ENCODE measurements around the gene SPNS2.
A peak's percentile ranks its signal among the peaks of the same experiment; 100 is the strongest.
"Not testable (repeated sequence)": the region's sequence is repeated elsewhere in the genome, so short reads cannot be mapped to it uniquely, and the experiment has no call there.

The SPNS2 gene

DNA sequence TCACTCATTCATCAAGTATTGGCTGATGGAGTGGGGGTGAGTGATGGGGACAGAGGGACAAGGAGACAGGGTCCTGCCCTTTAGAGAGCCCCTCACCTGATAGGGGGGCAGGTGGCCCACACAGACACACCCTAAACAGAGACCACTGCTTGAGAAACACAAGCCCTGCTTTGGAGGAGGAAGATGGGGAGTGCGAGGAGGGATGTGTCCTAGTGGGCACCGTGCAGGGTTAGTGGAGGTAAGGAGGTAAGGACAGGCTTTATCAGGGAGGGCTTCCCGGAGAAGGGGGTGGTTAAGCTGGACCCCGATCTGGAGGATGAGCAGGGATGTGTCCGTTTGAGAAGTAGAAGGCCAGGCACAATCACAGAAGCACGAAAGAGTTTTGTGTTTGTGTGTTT is 77.5 kb downstream of the SPNS2 start:
- no peak overlapping the region for H3K18ac ChIP-seq (ENCODE audit: low read length)
- H2BK5ac ChIP-seq (ENCODE audit: low read length): no peak overlapping the region
- H3K79me1 ChIP-seq (ENCODE audit: low read length): no peaks in the 10 kb centered on the region
- H4K8ac ChIP-seq (ENCODE audit: low read depth, low read length): no peak overlapping the region
- no peak overlapping the region for H3K4me3 ChIP-seq (ENCODE audit: low read length)
- no peak overlapping the region for H3K4me2 ChIP-seq (ENCODE audit: low read length)
- H4K5ac ChIP-seq (ENCODE audit: low read length): no peak overlapping the region
- no peak overlapping the region for H3K23ac ChIP-seq (ENCODE audit: low read length)
- H3K27ac ChIP-seq (ENCODE audit: low read depth, low read length): no peak overlapping the region
- H2AK5ac ChIP-seq (ENCODE audit: low read length): no peak overlapping the region
- no peak overlapping the region for H3K9ac ChIP-seq (ENCODE audit: low read length)
- H3K79me2 ChIP-seq (ENCODE audit: control insufficient read depth, insufficient read depth, low read length): no peaks in the 10 kb centered on the region
- H2BK15ac ChIP-seq (replicated peaks; ENCODE audit: low read depth): no peak overlapping the region
- H3K27me3 ChIP-seq (ENCODE audit: insufficient read depth, low read length, poor library complexity): no peaks in the 10 kb centered on the region
- H2BK120ac ChIP-seq (ENCODE audit: low read depth, low read length): no peak overlapping the region
- peak overlapping the region; percentile 8 for H3K56ac ChIP-seq (ENCODE audit: low read length)
- no peak overlapping the region for H3K4ac ChIP-seq (ENCODE audit: low read depth, low read length)
- H3K36me3 ChIP-seq (ENCODE audit: control insufficient read depth, insufficient read depth, low read length): no peaks in the 10 kb centered on the region
- no peaks in the 10 kb centered on the region for H3K4me1 ChIP-seq (ENCODE audit: control insufficient read depth, low read depth, low read length)
- DNase-seq: no peak
- no CpG with 5 or more reads among the region's 6 CpGs for WGBS (ENCODE audit: extremely low coverage, insufficient coverage, low lambda C conversion rate)

DNA sequence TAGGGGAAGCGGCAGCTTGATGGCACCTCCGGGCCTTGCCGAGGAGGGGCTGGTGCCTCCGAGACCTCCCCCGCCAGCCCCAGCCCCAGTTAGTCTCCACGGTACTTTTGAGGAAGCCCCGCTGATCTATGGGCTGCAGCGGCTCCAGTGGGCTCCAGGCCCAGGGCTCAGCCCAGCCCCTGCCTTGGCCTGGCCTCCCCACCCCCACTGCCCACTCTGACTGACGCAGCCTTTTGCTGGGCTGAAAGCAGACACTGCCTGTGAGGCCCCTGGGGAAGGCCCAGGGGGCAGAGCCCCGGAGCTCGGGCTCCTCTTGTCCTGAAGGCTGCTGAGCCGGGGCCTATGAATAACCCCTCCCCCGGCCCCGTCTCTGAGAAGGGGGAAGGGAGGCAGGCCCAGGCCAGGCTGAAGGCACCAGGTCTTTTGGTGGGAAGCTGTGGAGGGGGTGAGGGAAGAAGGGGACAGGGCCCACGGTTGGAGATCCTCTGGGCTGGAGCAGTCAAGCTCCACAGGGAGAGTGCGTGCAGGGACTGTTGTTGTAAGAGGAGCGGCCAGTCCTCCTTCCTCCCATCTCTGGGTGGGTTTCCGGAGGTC is 78.1 kb downstream of the SPNS2 start:
- peak overlapping the region; percentile 24 for H3K9ac ChIP-seq (ENCODE audit: low read length)
- H3K4me1 ChIP-seq (ENCODE audit: control insufficient read depth, low read depth, low read length): no peaks in the 10 kb centered on the region
- peak overlapping the region; percentile 25 for H3K56ac ChIP-seq (ENCODE audit: low read length)
- H3K4ac ChIP-seq (ENCODE audit: low read depth, low read length): peak overlapping the region; percentile 42
- H4K8ac ChIP-seq (ENCODE audit: low read depth, low read length): no peak overlapping the region
- H3K79me2 ChIP-seq (ENCODE audit: control insufficient read depth, insufficient read depth, low read length): no peaks in the 10 kb centered on the region
- no peak overlapping the region for H3K27ac ChIP-seq (ENCODE audit: low read depth, low read length)
- no peak overlapping the region for H3K4me3 ChIP-seq (ENCODE audit: low read length)
- WGBS (ENCODE audit: extremely low coverage, insufficient coverage, low lambda C conversion rate): no CpG with 5 or more reads among the region's 18 CpGs
- H3K23ac ChIP-seq (ENCODE audit: low read length): no peak overlapping the region
- no peaks in the 10 kb centered on the region for H3K27me3 ChIP-seq (ENCODE audit: insufficient read depth, low read length, poor library complexity)
- H2BK5ac ChIP-seq (ENCODE audit: low read length): no peak overlapping the region
- no peak overlapping the region for H2BK15ac ChIP-seq (replicated peaks; ENCODE audit: low read depth)
- no peaks in the 10 kb centered on the region for H3K79me1 ChIP-seq (ENCODE audit: low read length)
- H2AK5ac ChIP-seq (ENCODE audit: low read length): no peak overlapping the region
- no peak overlapping the region for H4K5ac ChIP-seq (ENCODE audit: low read length)
- peak overlapping the region; percentile 4 for H2BK120ac ChIP-seq (ENCODE audit: low read depth, low read length)
- DNase-seq: peak; percentile 75
- no peak overlapping the region for H3K4me2 ChIP-seq (ENCODE audit: low read length)
- no peaks in the 10 kb centered on the region for H3K36me3 ChIP-seq (ENCODE audit: control insufficient read depth, insufficient read depth, low read length)
- peak overlapping the region; percentile 35 for H3K18ac ChIP-seq (ENCODE audit: low read length)

GRCh38 chr17:4577386-4577993 is 78.8 kb downstream of the SPNS2 start:
- Histone ChIP-seq H4K8ac (ENCODE audit: low read depth, low read length) (no peak overlapping the region), H3K27me3 (ENCODE audit: insufficient read depth, low read length, poor library complexity) (no peaks in the 10 kb centered on the region), H3K9ac (ENCODE audit: low read length) (peak overlapping the region; percentile 4), H3K4me2 (ENCODE audit: low read length) (no peak overlapping the region), H3K56ac (ENCODE audit: low read length) (peak overlapping the region; percentile 25), H3K4ac (ENCODE audit: low read depth, low read length) (no peak overlapping the region), H3K79me2 (ENCODE audit: control insufficient read depth, insufficient read depth, low read length) (no peaks in the 10 kb centered on the region), H2BK15ac (replicated peaks; ENCODE audit: low read depth) (no peak overlapping the region), H2BK120ac (ENCODE audit: low read depth, low read length) (no peak overlapping the region), H3K18ac (ENCODE audit: low read length) (no peak overlapping the region), H4K5ac (ENCODE audit: low read length) (no peak overlapping the region), H3K27ac (ENCODE audit: low read depth, low read length) (no peak overlapping the region), H2BK5ac (ENCODE audit: low read length) (no peak overlapping the region), H3K79me1 (ENCODE audit: low read length) (no peaks in the 10 kb centered on the region), H3K36me3 (ENCODE audit: control insufficient read depth, insufficient read depth, low read length) (no peaks in the 10 kb centered on the region), H3K4me1 (ENCODE audit: control insufficient read depth, low read depth, low read length) (no peaks in the 10 kb centered on the region), H2AK5ac (ENCODE audit: low read length) (no peak overlapping the region), H3K4me3 (ENCODE audit: low read length) (no peak overlapping the region), H3K23ac (ENCODE audit: low read length) (no peak overlapping the region)
- no CpG with 5 or more reads among the region's 8 CpGs for WGBS (ENCODE audit: extremely low coverage, insufficient coverage, low lambda C conversion rate)
- no peak for DNase-seq

DNA sequence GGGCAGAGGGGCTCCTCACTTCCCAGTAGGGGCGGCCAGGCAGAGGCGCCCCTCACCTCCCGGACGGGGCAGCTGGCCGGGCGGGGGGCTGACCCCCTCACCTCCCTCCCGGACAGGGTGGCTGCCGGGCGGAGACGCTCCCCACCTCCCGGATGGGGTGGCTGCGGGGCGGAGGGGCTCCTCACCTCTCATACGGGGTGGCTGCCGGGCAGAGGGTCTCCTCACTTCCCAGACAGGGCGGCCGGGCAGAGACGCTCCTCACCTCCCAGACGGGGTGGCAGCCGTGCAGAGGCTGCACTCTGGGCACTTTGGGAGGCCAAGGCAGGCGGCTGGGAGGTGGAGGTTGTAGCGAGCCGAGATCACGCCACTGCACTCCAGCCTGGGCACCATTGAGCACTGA is 79.7 kb downstream of the SPNS2 start:
- not testable (repeated sequence) for H2BK120ac ChIP-seq (ENCODE audit: low read depth, low read length); H3K79me2 ChIP-seq (ENCODE audit: control insufficient read depth, insufficient read depth, low read length); H4K5ac ChIP-seq (ENCODE audit: low read length); H3K36me3 ChIP-seq (ENCODE audit: control insufficient read depth, insufficient read depth, low read length); H3K27ac ChIP-seq (ENCODE audit: low read depth, low read length); H4K8ac ChIP-seq (ENCODE audit: low read depth, low read length); H2AK5ac ChIP-seq (ENCODE audit: low read length); H3K9ac ChIP-seq (ENCODE audit: low read length); H3K23ac ChIP-seq (ENCODE audit: low read length); H3K56ac ChIP-seq (ENCODE audit: low read length); H3K4me3 ChIP-seq (ENCODE audit: low read length); H3K4me1 ChIP-seq (ENCODE audit: control insufficient read depth, low read depth, low read length); H3K4ac ChIP-seq (ENCODE audit: low read depth, low read length); H3K27me3 ChIP-seq (ENCODE audit: insufficient read depth, low read length, poor library complexity); H2BK15ac ChIP-seq (replicated peaks; ENCODE audit: low read depth); H3K18ac ChIP-seq (ENCODE audit: low read length); H3K79me1 ChIP-seq (ENCODE audit: low read length); H3K4me2 ChIP-seq (ENCODE audit: low read length); H2BK5ac ChIP-seq (ENCODE audit: low read length); DNase-seq
- no CpG with 5 or more reads among the region's 24 CpGs for WGBS (ENCODE audit: extremely low coverage, insufficient coverage, low lambda C conversion rate)

- Histone ChIP-seq H3K79me2 (ENCODE audit: control insufficient read depth, insufficient read depth, low read length) (no peaks in the 10 kb centered on the region), H3K79me1 (ENCODE audit: low read length) (no peaks in the 10 kb centered on the region), H3K27me3 (ENCODE audit: insufficient read depth, low read length, poor library complexity) (peaks cover 5% of the 10 kb centered on the region)
Measured at GRCh38 chr17:4579678-4580077, 81.0 kb downstream of the SPNS2 start.

GRCh38 chr17:4580291-4580690 is 81.6 kb downstream of the SPNS2 start:
- Histone ChIP-seq H3K79me1 (ENCODE audit: low read length) (no peaks in the 10 kb centered on the region), H3K18ac (ENCODE audit: low read length) (no peak overlapping the region), H3K4me3 (ENCODE audit: low read length) (no peak overlapping the region), H2AK5ac (ENCODE audit: low read length) (no peak overlapping the region), H3K4me1 (ENCODE audit: control insufficient read depth, low read depth, low read length) (no peaks in the 10 kb centered on the region), H3K4me2 (ENCODE audit: low read length) (no peak overlapping the region), H3K79me2 (ENCODE audit: control insufficient read depth, insufficient read depth, low read length) (no peaks in the 10 kb centered on the region), H3K23ac (ENCODE audit: low read length) (no peak overlapping the region), H4K8ac (ENCODE audit: low read depth, low read length) (no peak overlapping the region), H3K27ac (ENCODE audit: low read depth, low read length) (no peak overlapping the region), H3K9ac (ENCODE audit: low read length) (no peak overlapping the region), H3K4ac (ENCODE audit: low read depth, low read length) (no peak overlapping the region), H2BK15ac (replicated peaks; ENCODE audit: low read depth) (no peak overlapping the region), H3K36me3 (ENCODE audit: control insufficient read depth, insufficient read depth, low read length) (no peaks in the 10 kb centered on the region), H4K5ac (ENCODE audit: low read length) (no peak overlapping the region), H2BK5ac (ENCODE audit: low read length) (no peak overlapping the region), H3K56ac (ENCODE audit: low read length) (no peak overlapping the region), H2BK120ac (ENCODE audit: low read depth, low read length) (no peak overlapping the region), H3K27me3 (ENCODE audit: insufficient read depth, low read length, poor library complexity) (peaks cover 10% of the 10 kb centered on the region)
- WGBS (ENCODE audit: extremely low coverage, insufficient coverage, low lambda C conversion rate): no CpG with 5 or more reads among the region's 7 CpGs
- DNase-seq: no peak

More at GRCh38 chr17:4579678-4580077, 81.0 kb downstream of the SPNS2 start:
- Histone ChIP-seq H3K23ac (ENCODE audit: low read length) (no peak overlapping the region), H3K9ac (ENCODE audit: low read length) (no peak overlapping the region), H3K4me1 (ENCODE audit: control insufficient read depth, low read depth, low read length) (no peaks in the 10 kb centered on the region), H2AK5ac (ENCODE audit: low read length) (no peak overlapping the region), H3K36me3 (ENCODE audit: control insufficient read depth, insufficient read depth, low read length) (no peaks in the 10 kb centered on the region), H2BK5ac (ENCODE audit: low read length) (no peak overlapping the region), H4K5ac (ENCODE audit: low read length) (no peak overlapping the region), H3K4me3 (ENCODE audit: low read length) (no peak overlapping the region), H3K4ac (ENCODE audit: low read depth, low read length) (no peak overlapping the region), H2BK15ac (replicated peaks; ENCODE audit: low read depth) (no peak overlapping the region), H3K4me2 (ENCODE audit: low read length) (no peak overlapping the region), H2BK120ac (ENCODE audit: low read depth, low read length) (no peak overlapping the region), H3K56ac (ENCODE audit: low read length) (no peak overlapping the region), H4K8ac (ENCODE audit: low read depth, low read length) (no peak overlapping the region), H3K18ac (ENCODE audit: low read length) (no peak overlapping the region), H3K27ac (ENCODE audit: low read depth, low read length) (no peak overlapping the region)
- no peak for DNase-seq
- WGBS (ENCODE audit: extremely low coverage, insufficient coverage, low lambda C conversion rate): no CpG with 5 or more reads among the region's 11 CpGs

Data from mesendoderm (in vitro differentiated cells).